HUES6 (cell line): ENCODE data around the gene GAB3.

Source experiments
- H3K27ac ChIP-seq: 2 replicates; pipeline ENCODE4 v1.7.0; 2013; ENCODE audit warnings: low read depth, mild to moderate bottlenecking, low read length, inconsistent platforms
- H3K27me3 ChIP-seq: 2 replicates; pipeline ENCODE4 v1.6.1; 2013; ENCODE audit warnings: low read length; ENCODE audit not compliant: control insufficient read depth, insufficient read depth
- H3K36me3 ChIP-seq: 2 replicates; pipeline ENCODE4 v1.6.1; 2013; ENCODE audit warnings: low read length; ENCODE audit not compliant: control insufficient read depth, insufficient read depth
- H3K4me1 ChIP-seq: 2 replicates; pipeline ENCODE4 v1.6.1; 2013; ENCODE audit warnings: low read length; ENCODE audit not compliant: control insufficient read depth, insufficient read depth
- H3K4me3 ChIP-seq: 2 replicates; pipeline ENCODE4 v1.5.1; 2013; ENCODE audit warnings: low read depth, low read length
- H3K9ac ChIP-seq: one replicate; pipeline ENCODE4 v1.6.1; 2013; ENCODE audit warnings: mild to moderate bottlenecking, low read length
- H3K9me3 ChIP-seq: 2 replicates; pipeline ENCODE4 v1.6.1; 2013; ENCODE audit warnings: low read depth, low read length; ENCODE audit not compliant: control insufficient read depth, insufficient read depth

Gene GAB3

GRCh38 chrX:154731881-154732280 lies 19.0 kb downstream of the GAB3 start:
- no peak overlapping the region for H3K4me3 ChIP-seq
- no peaks in the 10 kb centered on the region for H3K36me3 ChIP-seq
- no peak overlapping the region for H3K9ac ChIP-seq
- H3K27me3 ChIP-seq: no peaks in the 10 kb centered on the region
- peaks cover 15% of the 10 kb centered on the region; the same call in 1 of the 2 replicates for H3K4me1 ChIP-seq
- no peak overlapping the region for H3K27ac ChIP-seq
- peaks cover 18% of the 10 kb centered on the region; the same call in 1 of the 2 replicates for H3K9me3 ChIP-seq

- H3K27me3 ChIP-seq: no peaks in the 10 kb centered on the region
- H3K36me3 ChIP-seq: no peaks in the 10 kb centered on the region
- no peak overlapping the region for H3K9ac ChIP-seq
- H3K9me3 ChIP-seq: peaks cover 18% of the 10 kb centered on the region; the same call in 1 of the 2 replicates
- H3K4me3 ChIP-seq: no peak overlapping the region
- H3K4me1 ChIP-seq: peaks cover 15% of the 10 kb centered on the region; the same call in 1 of the 2 replicates
- no peak overlapping the region for H3K27ac ChIP-seq
Observed at GRCh38 chrX:154731184-154731583, 19.7 kb downstream of the GAB3 start.

GRCh38 chrX:154730253-154730891 lies 20.5 kb downstream of the GAB3 start:
- Histone ChIP-seq H3K9me3 (peaks cover 13% of the 10 kb centered on the region; the same call in 1 of the 2 replicates), H3K4me1 (peaks cover 15% of the 10 kb centered on the region; the same call in 1 of the 2 replicates), H3K27ac (no peak overlapping the region), H3K27me3 (no peaks in the 10 kb centered on the region), H3K4me3 (no peak overlapping the region), H3K36me3 (no peaks in the 10 kb centered on the region), H3K9ac (no peak overlapping the region)

GRCh38 chrX:154729439-154729838 lies 21.4 kb downstream of the GAB3 start:
- Histone ChIP-seq H3K27me3 (no peaks in the 10 kb centered on the region), H3K36me3 (no peaks in the 10 kb centered on the region), H3K9me3 (peaks cover 11% of the 10 kb centered on the region; the same call in 1 of the 2 replicates), H3K27ac (no peak overlapping the region), H3K4me3 (no peak overlapping the region), H3K4me1 (peaks cover 14% of the 10 kb centered on the region; the same call in 1 of the 2 replicates), H3K9ac (no peak overlapping the region)

GRCh38 chrX:154728431-154729190 lies 22.3 kb downstream of the GAB3 start:
- no peaks in the 10 kb centered on the region for H3K27me3 ChIP-seq
- peaks cover 6% of the 10 kb centered on the region; the same call in 1 of the 2 replicates for H3K4me1 ChIP-seq
- no peak overlapping the region for H3K27ac ChIP-seq
- H3K4me3 ChIP-seq: no peak overlapping the region
- peaks cover 6% of the 10 kb centered on the region; the same call in 1 of the 2 replicates for H3K9me3 ChIP-seq
- no peaks in the 10 kb centered on the region for H3K36me3 ChIP-seq
- H3K9ac ChIP-seq: no peak overlapping the region

GRCh38 chrX:154727871-154728270 lies 23.0 kb downstream of the GAB3 start:
- no peak overlapping the region for H3K4me3 ChIP-seq
- H3K4me1 ChIP-seq: peaks cover 5% of the 10 kb centered on the region; the same call in 1 of the 2 replicates
- H3K36me3 ChIP-seq: no peaks in the 10 kb centered on the region
- no peak overlapping the region for H3K9ac ChIP-seq
- H3K9me3 ChIP-seq: peaks cover 9% of the 10 kb centered on the region; the same call in 1 of the 2 replicates
- no peaks in the 10 kb centered on the region for H3K27me3 ChIP-seq
- no peak overlapping the region for H3K27ac ChIP-seq

GRCh38 chrX:154727418-154727817 lies 23.5 kb downstream of the GAB3 start:
- H3K9ac ChIP-seq: no peak overlapping the region
- no peaks in the 10 kb centered on the region for H3K27me3 ChIP-seq
- no peaks in the 10 kb centered on the region for H3K36me3 ChIP-seq
- peaks cover 9% of the 10 kb centered on the region; the same call in 1 of the 2 replicates for H3K9me3 ChIP-seq
- H3K4me1 ChIP-seq: peaks cover under 1% of the 10 kb centered on the region; the same call in 1 of the 2 replicates
- H3K4me3 ChIP-seq: no peak overlapping the region
- no peak overlapping the region for H3K27ac ChIP-seq

GRCh38 chrX:154724993-154725756 lies 25.7 kb downstream of the GAB3 start:
- Histone ChIP-seq H3K9me3 (peaks cover 21% of the 10 kb centered on the region), H3K9ac (no peak overlapping the region), H3K27me3 (no peaks in the 10 kb centered on the region), H3K4me1 (no peaks in the 10 kb centered on the region), H3K27ac (no peak overlapping the region), H3K36me3 (no peaks in the 10 kb centered on the region), H3K4me3 (no peak overlapping the region)

GRCh38 chrX:154721155-154721554 lies 29.7 kb downstream of the GAB3 start:
- no peaks in the 10 kb centered on the region for H3K4me1 ChIP-seq
- H3K36me3 ChIP-seq: no peaks in the 10 kb centered on the region
- peaks cover 26% of the 10 kb centered on the region for H3K9me3 ChIP-seq
- no peak overlapping the region for H3K4me3 ChIP-seq
- H3K27ac ChIP-seq: no peak overlapping the region
- H3K27me3 ChIP-seq: no peaks in the 10 kb centered on the region
- no peak overlapping the region for H3K9ac ChIP-seq

GRCh38 chrX:154720067-154720466 lies 30.8 kb downstream of the GAB3 start:
- Histone ChIP-seq H3K27ac (no peak overlapping the region), H3K4me3 (no peak overlapping the region), H3K9me3 (peaks cover 26% of the 10 kb centered on the region), H3K36me3 (no peaks in the 10 kb centered on the region), H3K4me1 (no peaks in the 10 kb centered on the region), H3K9ac (no peak overlapping the region), H3K27me3 (no peaks in the 10 kb centered on the region)
